Body of pancreas (tissue), 4 donors: ENCODE results near the gene SPON2.

ENCODE experiments used
- POLR2A ChIP-seq, 3 donors: fragments of 450-650 bp; IDR thresholded peaks; one replicate each; pipeline ENCODE4 v1.6.1; 2016; ENCODE audit warnings: antibody characterized with exemption in 3 of 3, mild to moderate bottlenecking in 2 of 3
- TF ChIP-seq, protein P1 (sequence below), 7 experiments: fragments of 450-650 bp in 4 of 7; fragments of 200-600 bp in 3 of 7; sonication (generic) in 3 of 7; IDR thresholded peaks; one replicate each; pipeline ENCODE4 v1.5.1; 2016 to 2019; ENCODE audit warnings: antibody characterized with exemption in 7 of 7

DNA sequence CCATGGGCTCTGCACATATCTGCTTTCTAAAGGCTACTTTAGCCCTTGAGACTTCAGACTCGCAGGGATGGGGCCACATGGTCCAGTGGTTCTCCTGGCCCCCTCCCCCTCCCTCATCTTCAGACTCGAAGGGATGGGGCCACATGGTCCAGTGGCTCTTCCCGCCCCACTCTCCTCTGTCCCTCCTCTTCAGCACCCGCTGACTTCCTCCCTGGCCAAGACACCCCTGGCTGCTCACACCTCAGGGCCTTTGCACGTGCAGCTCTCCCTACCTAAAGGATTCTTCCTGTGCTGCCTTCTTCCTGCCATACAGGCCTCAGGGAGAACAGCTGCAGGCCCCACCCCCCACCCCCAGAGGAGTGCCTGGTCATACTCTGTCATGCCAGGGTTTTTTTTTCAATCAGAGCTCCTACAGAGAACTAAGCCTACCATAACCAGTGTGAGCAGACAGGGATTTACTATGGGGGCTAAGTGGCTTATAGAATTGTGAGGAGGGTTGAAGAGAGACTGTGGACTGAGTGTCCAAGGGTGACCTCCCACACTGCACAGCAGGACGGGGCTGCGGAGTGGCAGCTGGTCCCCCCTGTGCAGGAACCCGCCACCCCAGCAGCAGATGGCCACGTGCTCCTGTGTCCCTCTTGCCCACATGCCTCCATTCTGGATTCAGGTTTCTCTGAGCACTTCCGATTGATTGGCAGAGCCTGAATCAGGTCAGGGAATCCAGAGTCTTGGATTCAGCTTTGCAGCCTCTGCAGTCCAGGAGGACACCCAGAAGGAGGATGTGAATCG is 6.1 kb upstream of the SPON2 start:
- TF ChIP-seq, protein P1, sequence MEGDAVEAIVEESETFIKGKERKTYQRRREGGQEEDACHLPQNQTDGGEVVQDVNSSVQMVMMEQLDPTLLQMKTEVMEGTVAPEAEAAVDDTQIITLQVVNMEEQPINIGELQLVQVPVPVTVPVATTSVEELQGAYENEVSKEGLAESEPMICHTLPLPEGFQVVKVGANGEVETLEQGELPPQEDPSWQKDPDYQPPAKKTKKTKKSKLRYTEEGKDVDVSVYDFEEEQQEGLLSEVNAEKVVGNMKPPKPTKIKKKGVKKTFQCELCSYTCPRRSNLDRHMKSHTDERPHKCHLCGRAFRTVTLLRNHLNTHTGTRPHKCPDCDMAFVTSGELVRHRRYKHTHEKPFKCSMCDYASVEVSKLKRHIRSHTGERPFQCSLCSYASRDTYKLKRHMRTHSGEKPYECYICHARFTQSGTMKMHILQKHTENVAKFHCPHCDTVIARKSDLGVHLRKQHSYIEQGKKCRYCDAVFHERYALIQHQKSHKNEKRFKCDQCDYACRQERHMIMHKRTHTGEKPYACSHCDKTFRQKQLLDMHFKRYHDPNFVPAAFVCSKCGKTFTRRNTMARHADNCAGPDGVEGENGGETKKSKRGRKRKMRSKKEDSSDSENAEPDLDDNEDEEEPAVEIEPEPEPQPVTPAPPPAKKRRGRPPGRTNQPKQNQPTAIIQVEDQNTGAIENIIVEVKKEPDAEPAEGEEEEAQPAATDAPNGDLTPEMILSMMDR (IDR thresholded peaks at IDR 0.05): no peak
- no peak for TF ChIP-seq POLR2A (IDR thresholded peaks at IDR 0.05)
